HEK293 (cell line): Measurements from ENCODE around the gene ALDH16A1.

Source experiments
- CTCF ChIA-PET: fragments of 350-600 bp; formaldehyde crosslinking; extraction: SDS; loops from one replicate; lab custom pipeline; 2021; ENCODE audit warnings: antibody characterized with exemption; lab: Yijun Ruan, JAX
- POLR2A ChIA-PET: fragments of 300-600 bp; formaldehyde crosslinking; extraction: SDS; loops from one replicate; lab custom pipeline; 2020; ENCODE audit warnings: antibody characterized with exemption, inconsistent platforms; lab: Yijun Ruan, JAX
- H3K27ac ChIP-seq: fragments of 200-500 bp; sonication (Bioruptor generic); 2 replicates; pipeline ENCODE4 v1.5.1; 2014; ENCODE audit warnings: low read depth, low read length, control low read depth, inconsistent platforms; ENCODE audit errors: extremely low read depth
- H3K36me3 ChIP-seq, 2 experiments: fragments of 200-500 bp in 1 of 2; sonication (Bioruptor generic) in 1 of 2; 1 replicate in 1 of 2; 2 replicates in 1 of 2; pipeline ENCODE4 v1.5.1; 2014 to 2017; ENCODE audit warnings: inconsistent platforms in 2 of 2, low read length in 2 of 2; ENCODE audit not compliant: control insufficient read depth in 2 of 2, insufficient read depth in 1 of 2
- H3K4me1 ChIP-seq: fragments of 200-500 bp; sonication (Bioruptor generic); 2 replicates; pipeline ENCODE4 v1.5.1; 2014; ENCODE audit warnings: mild to moderate bottlenecking, low read length, inconsistent platforms; ENCODE audit not compliant: control insufficient read depth, insufficient read depth
- H3K4me3 ChIP-seq: 2 replicates; pipeline ENCODE4 v1.5.1; 2011; ENCODE audit warnings: low read depth, mild to moderate bottlenecking, control low read depth, low read length, moderate library complexity
- H3K9me3 ChIP-seq: fragments of 200-500 bp; sonication (Bioruptor generic); 2 replicates; pipeline ENCODE4 v1.5.1; 2014; ENCODE audit warnings: low read depth, low read length, inconsistent platforms; ENCODE audit not compliant: control insufficient read depth, insufficient read depth
- ATF2 ChIP-seq: fragments of 450-650 bp; formaldehyde crosslinking; IDR thresholded peaks from 2 replicates; pipeline ENCODE4 v1.5.1; 2016; ENCODE audit warnings: missing biosample characterization, missing genetic modification characterization, low read depth
- BCL11A ChIP-seq: fragments of 450-650 bp; formaldehyde crosslinking; IDR thresholded peaks from 2 replicates; pipeline ENCODE4 v1.5.1; 2016; ENCODE audit warnings: low read depth, missing biosample characterization, missing genetic modification characterization
- BCL6B ChIP-seq: fragments of 450-650 bp; formaldehyde crosslinking; IDR thresholded peaks from 2 replicates; pipeline ENCODE4 v1.5.1; 2017; ENCODE audit warnings: missing biosample characterization, missing genetic modification characterization
- GLIS1 ChIP-seq: fragments of 450-650 bp; formaldehyde crosslinking; IDR thresholded peaks from 2 replicates; pipeline ENCODE4 v1.5.1; 2016; ENCODE audit warnings: missing biosample characterization, missing genetic modification characterization
- KLF9 ChIP-seq: fragments of 450-650 bp; formaldehyde crosslinking; IDR thresholded peaks from 2 replicates; pipeline ENCODE4 v1.5.1; 2016; ENCODE audit warnings: missing biosample characterization, missing genetic modification characterization, low read depth
- OSR2 ChIP-seq: fragments of 450-650 bp; formaldehyde crosslinking; IDR thresholded peaks from 2 replicates; pipeline ENCODE4 v1.5.1; 2016; ENCODE audit warnings: missing biosample characterization, missing genetic modification characterization
- OVOL3 ChIP-seq: fragments of 450-650 bp; formaldehyde crosslinking; IDR thresholded peaks from 2 replicates; pipeline ENCODE4 v1.5.1; 2016; ENCODE audit warnings: missing biosample characterization, missing genetic modification characterization
- PRDM1 ChIP-seq: fragments of 450-650 bp; formaldehyde crosslinking; IDR thresholded peaks from 2 replicates; pipeline ENCODE4; 2016; ENCODE audit warnings: missing biosample characterization, missing genetic modification characterization
- SP2 ChIP-seq: fragments of 450-650 bp; formaldehyde crosslinking; IDR thresholded peaks from 2 replicates; pipeline ENCODE4 v1.5.1; 2016; ENCODE audit warnings: missing biosample characterization, missing genetic modification characterization
- ZBTB1 ChIP-seq: fragments of 450-650 bp; formaldehyde crosslinking; IDR thresholded peaks from 2 replicates; pipeline ENCODE4 v1.5.1; 2016; ENCODE audit warnings: missing biosample characterization, missing genetic modification characterization
- ZBTB17 ChIP-seq: fragments of 450-650 bp; formaldehyde crosslinking; IDR thresholded peaks from 2 replicates; pipeline ENCODE4 v1.5.1; 2016; ENCODE audit warnings: missing biosample characterization, missing genetic modification characterization
- ZBTB26 ChIP-seq: fragments of 450-650 bp; formaldehyde crosslinking; optimal IDR thresholded peaks from 2 replicates; pipeline ENCODE3; 2016; ENCODE audit warnings: missing biosample characterization, mild to moderate bottlenecking, missing genetic modification characterization
- ZNF202 ChIP-seq: fragments of 450-650 bp; formaldehyde crosslinking; IDR thresholded peaks from 2 replicates; pipeline ENCODE4 v1.5.1; 2016; ENCODE audit warnings: missing biosample characterization, missing genetic modification characterization, borderline replicate concordance
- ZNF214 ChIP-seq: fragments of 450-650 bp; formaldehyde crosslinking; IDR thresholded peaks from 2 replicates; pipeline ENCODE4 v1.5.1; 2017; ENCODE audit warnings: missing biosample characterization, mild to moderate bottlenecking, missing genetic modification characterization, borderline replicate concordance
- ZNF335 ChIP-seq: fragments of 450-650 bp; formaldehyde crosslinking; conservative IDR thresholded peaks from 2 replicates; pipeline ENCODE4 v1.5.1; 2016; ENCODE audit warnings: missing biosample characterization, missing genetic modification characterization
- ZNF366 ChIP-seq: fragments of 450-650 bp; formaldehyde crosslinking; conservative IDR thresholded peaks from 2 replicates; pipeline ENCODE4 v1.5.1; 2016; ENCODE audit warnings: missing biosample characterization, missing genetic modification characterization
- ZNF561 ChIP-seq: fragments of 450-650 bp; IDR thresholded peaks from 2 replicates; pipeline ENCODE4 v1.5.1; 2018; ENCODE audit warnings: missing biosample characterization, missing genetic modification characterization, borderline replicate concordance
- ZNF580 ChIP-seq: fragments of 450-650 bp; formaldehyde crosslinking; IDR thresholded peaks from 2 replicates; pipeline ENCODE4 v1.5.1; 2016; ENCODE audit warnings: missing biosample characterization, missing genetic modification characterization
- ZNF623 ChIP-seq: fragments of 450-650 bp; formaldehyde crosslinking; IDR thresholded peaks from 2 replicates; pipeline ENCODE4 v1.5.1; 2016; ENCODE audit warnings: missing biosample characterization, missing genetic modification characterization
- ZNF660 ChIP-seq: fragments of 450-650 bp; IDR thresholded peaks from 2 replicates; pipeline ENCODE4 v1.5.1; 2018; ENCODE audit warnings: missing biosample characterization, mild to moderate bottlenecking, missing genetic modification characterization
- ZNF785 ChIP-seq: fragments of 450-650 bp; formaldehyde crosslinking; IDR thresholded peaks from 2 replicates; pipeline ENCODE4 v1.5.1; 2016; ENCODE audit warnings: missing biosample characterization, missing genetic modification characterization
- ZNF830 ChIP-seq: fragments of 450-650 bp; IDR thresholded peaks from 2 replicates; pipeline ENCODE4 v1.5.0; 2018; ENCODE audit warnings: missing biosample characterization, missing genetic modification characterization, low read depth, mild to moderate bottlenecking, moderate library complexity
- ZSCAN30 ChIP-seq: fragments of 450-650 bp; IDR thresholded peaks from 2 replicates; pipeline ENCODE4 v1.5.1; 2018; ENCODE audit warnings: missing biosample characterization, mild to moderate bottlenecking, missing genetic modification characterization, moderate library complexity
- TF ChIP-seq, protein P1 (sequence below): fragments of 450-650 bp; formaldehyde crosslinking; IDR thresholded peaks from 2 replicates; pipeline ENCODE4 v1.5.1; 2016; ENCODE audit warnings: missing biosample characterization, missing genetic modification characterization
- TF ChIP-seq, protein P2 (sequence below): sonication (generic); formaldehyde crosslinking; IDR thresholded peaks from 2 replicates; pipeline ENCODE4 v1.8.1; 2022; ENCODE audit warnings: mild to moderate bottlenecking, moderate library complexity, missing genetic modification reagents

The ALDH16A1 gene

DNA sequence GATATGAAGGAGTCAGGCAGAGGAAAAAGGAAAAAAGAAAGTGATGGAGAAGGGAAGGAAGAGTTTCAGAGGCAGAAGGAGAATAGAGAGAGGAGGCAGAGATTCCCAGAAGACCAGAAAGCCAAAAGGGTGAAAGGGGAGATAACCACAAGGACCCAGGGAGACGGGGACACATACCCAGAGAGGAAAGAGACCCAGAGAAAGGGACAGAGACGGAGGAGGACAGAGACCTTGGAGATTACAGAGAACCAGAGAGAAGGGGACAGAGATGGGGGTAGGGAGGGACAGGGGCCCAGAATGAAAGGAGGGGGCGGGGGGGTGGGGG, 31.2 kb upstream of the ALDH16A1 start:
- POLR2A ChIA-PET, result interaction anchor here (1.0 to 1.3 kb wide), 2 partner anchors 18 to 31 kb away, joined by 4 to 5 read pairs; partner anchors contain the start of gene ALDH16A1
- Histone ChIP-seq H3K36me3 (no peaks in the 10 kb centered on the region), H3K9me3 (no peaks in the 10 kb centered on the region), H3K27ac (no peak overlapping the region), H3K4me3 (no peak overlapping the region), H3K4me1 (peaks cover 5% of the 10 kb centered on the region)
- CTCF ChIA-PET, result interaction anchor here (0.5 to 4.5 kb wide), 5 partner anchors 11 to 138 kb away, joined by 3 to 28 read pairs (median 4); no protein-coding TSS in a partner anchor
- TF ChIP-seq PRDM1 (peak; percentile 98), ATF2 (tag by site-specific recombination) (no peak), GLIS1 (tag by site-specific recombination) (no peak), ZNF366 (tag by site-specific recombination) (peak; percentile 82)

DNA sequence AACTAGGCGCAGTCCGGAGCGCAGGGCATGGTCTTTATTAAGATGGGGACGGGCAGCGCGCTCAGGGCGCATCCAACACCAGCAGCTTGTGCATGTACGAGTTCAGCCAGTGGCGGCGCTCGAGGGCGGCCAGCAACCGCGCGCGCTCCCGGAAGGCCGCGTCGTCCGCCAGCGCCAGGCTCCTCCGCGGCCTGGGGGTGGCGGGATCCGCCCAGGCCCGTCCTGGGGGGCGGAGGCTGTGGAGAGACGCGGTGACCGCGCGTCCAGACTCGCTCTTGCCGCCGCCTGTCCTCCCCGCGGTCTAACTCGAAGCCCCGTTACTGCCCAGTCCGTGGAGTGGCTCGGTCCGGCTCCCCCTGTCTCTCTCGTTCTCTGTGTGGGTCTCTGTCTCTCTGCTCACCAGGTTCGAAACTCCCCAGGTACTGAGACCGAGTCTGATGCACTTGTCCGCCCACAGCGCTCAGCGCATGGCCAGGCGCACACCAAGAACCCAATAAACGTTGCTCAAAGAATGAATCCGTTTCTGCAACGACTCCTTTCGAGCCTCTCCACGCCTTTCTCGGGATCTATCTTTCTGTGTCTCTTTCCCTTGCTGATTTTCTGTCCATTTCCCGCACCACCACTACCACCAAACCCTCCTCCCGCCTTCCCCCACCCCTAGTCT, 30.5 kb upstream of the ALDH16A1 start:
- Histone ChIP-seq H3K9me3 (no peaks in the 10 kb centered on the region), H3K36me3 (no peaks in the 10 kb centered on the region), H3K4me3 (peak overlapping the region; percentile 20), H3K4me1 (peaks cover 5% of the 10 kb centered on the region), H3K27ac (no peak overlapping the region)
- ChIA-PET POLR2A (interaction anchor here (1.0 to 1.3 kb wide), 2 partner anchors 19 to 31 kb away, joined by 4 to 5 read pairs; partner anchors contain the start of gene ALDH16A1), CTCF (interaction anchor here (0.5 to 4.5 kb wide), 3 partner anchors 11 to 129 kb away, joined by 3 to 28 read pairs (median 3); no protein-coding TSS in a partner anchor)
- peak; percentile 50; the same call in 1 of the 2 replicates for TF ChIP-seq BCL11A (tag by site-specific recombination)
- TF ChIP-seq, protein P1, sequence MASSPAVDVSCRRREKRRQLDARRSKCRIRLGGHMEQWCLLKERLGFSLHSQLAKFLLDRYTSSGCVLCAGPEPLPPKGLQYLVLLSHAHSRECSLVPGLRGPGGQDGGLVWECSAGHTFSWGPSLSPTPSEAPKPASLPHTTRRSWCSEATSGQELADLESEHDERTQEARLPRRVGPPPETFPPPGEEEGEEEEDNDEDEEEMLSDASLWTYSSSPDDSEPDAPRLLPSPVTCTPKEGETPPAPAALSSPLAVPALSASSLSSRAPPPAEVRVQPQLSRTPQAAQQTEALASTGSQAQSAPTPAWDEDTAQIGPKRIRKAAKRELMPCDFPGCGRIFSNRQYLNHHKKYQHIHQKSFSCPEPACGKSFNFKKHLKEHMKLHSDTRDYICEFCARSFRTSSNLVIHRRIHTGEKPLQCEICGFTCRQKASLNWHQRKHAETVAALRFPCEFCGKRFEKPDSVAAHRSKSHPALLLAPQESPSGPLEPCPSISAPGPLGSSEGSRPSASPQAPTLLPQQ, result no peak
- TF ChIP-seq OSR2, result no peak
- no peak for TF ChIP-seq ZNF214 (tag by site-specific recombination)
- TF ChIP-seq ZSCAN30, result peak; percentile 73; the same call in 1 of the 2 replicates
- TF ChIP-seq ZNF830, result no peak
- no peak for TF ChIP-seq OVOL3 (tag by site-specific recombination)
- TF ChIP-seq ZNF561 (tag by site-specific recombination), result peak; percentile 78; the same call in 1 of the 2 replicates
- TF ChIP-seq, protein P2, sequence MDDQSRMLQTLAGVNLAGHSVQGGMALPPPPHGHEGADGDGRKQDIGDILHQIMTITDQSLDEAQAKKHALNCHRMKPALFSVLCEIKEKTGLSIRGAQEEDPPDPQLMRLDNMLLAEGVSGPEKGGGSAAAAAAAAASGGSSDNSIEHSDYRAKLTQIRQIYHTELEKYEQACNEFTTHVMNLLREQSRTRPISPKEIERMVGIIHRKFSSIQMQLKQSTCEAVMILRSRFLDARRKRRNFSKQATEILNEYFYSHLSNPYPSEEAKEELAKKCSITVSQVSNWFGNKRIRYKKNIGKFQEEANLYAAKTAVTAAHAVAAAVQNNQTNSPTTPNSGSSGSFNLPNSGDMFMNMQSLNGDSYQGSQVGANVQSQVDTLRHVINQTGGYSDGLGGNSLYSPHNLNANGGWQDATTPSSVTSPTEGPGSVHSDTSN (CRISPR knock-in tag), result peak; percentile 63; the same call in 1 of the 2 replicates
- peak; percentile 85 for TF ChIP-seq ZNF660 (tag by site-specific recombination)
- no peak for TF ChIP-seq ZNF202
- no peak for TF ChIP-seq ZBTB1
- TF ChIP-seq KLF9 (tag by site-specific recombination), result peak; percentile 52
- peak; percentile 40 for TF ChIP-seq ZNF335 (tag by site-specific recombination)
- peak; percentile 91 for TF ChIP-seq GLIS1 (tag by site-specific recombination)
- no peak for TF ChIP-seq ZNF785 (tag by site-specific recombination)
- TF ChIP-seq ZBTB17 (tag by site-specific recombination), result peak; percentile 77
- TF ChIP-seq ZNF623 (tag by site-specific recombination), result no peak
- TF ChIP-seq BCL6B (tag by site-specific recombination), result no peak
- TF ChIP-seq ZNF580 (tag by site-specific recombination), result no peak
- no peak for TF ChIP-seq SP2 (tag by site-specific recombination)
- TF ChIP-seq ZBTB26 (tag by site-specific recombination), result peak; percentile 67
